Caco-2 (cell line): ENCODE data around the gene MLC1. TPM values are rescaled to one million over a fixed set of nuclear protein-coding genes. Genes with fewer than 3 reads are reported as not detected.

ENCODE experiments used
- BruUV-seq: library from RNA; stranded (reverse); fragments of 400-500 nt; replicated peaks from 2 replicates; lab custom pipeline; 2021; lab: Mats Ljungman, UMichigan
- CTCF ChIA-PET: fragments of 300-600 bp; sonication (Branson Sonifier 250); formaldehyde crosslinking; loops from one replicate; lab custom pipeline; 2022; ENCODE audit warnings: antibody characterized with exemption; lab: Charles Lee
- POLR2A ChIA-PET: fragments of 300-600 bp; sonication (Branson Sonifier 250); formaldehyde crosslinking; loops from one replicate; lab custom pipeline; 2022; ENCODE audit warnings: antibody characterized with exemption; lab: Charles Lee
- DNase-seq, 2 experiments: peaks; one replicate each; pipeline versions ENCODE4 v3.0.0 to v3.0.0-alpha.2; 2020 to 2022
- H3K27me3 ChIP-seq: replicated peaks from 2 replicates; pipeline ENCODE4 v1.6.0; 2011; ENCODE audit warnings: low read length; ENCODE audit not compliant: control insufficient read depth, insufficient read depth
- H3K36me3 ChIP-seq: 2 replicates; pipeline ENCODE4 v1.5.1; 2011; ENCODE audit warnings: low read length; ENCODE audit not compliant: control insufficient read depth, insufficient read depth
- H3K4me1 ChIP-seq: fragments of 250-450 bp; sonication (Bioruptor Pico); 2 replicates; pipeline ENCODE4 v1.5.1; 2020; ENCODE audit warnings: mild to moderate bottlenecking
- H3K4me3 ChIP-seq: 2 replicates; pipeline ENCODE4 v1.5.1; 2011; ENCODE audit warnings: low read depth, mild to moderate bottlenecking, control low read depth, low read length
- H3K9me3 ChIP-seq: fragments of 250-450 bp; sonication (Bioruptor Pico); 2 replicates; pipeline ENCODE4 v1.5.1; 2020; ENCODE audit warnings: mild to moderate bottlenecking, moderate library complexity
- H3K27ac Mint-ChIP-seq: one replicate; pipeline ENCODE4 v1.8.0; 2022; ENCODE audit warnings: mixed read lengths; ENCODE audit not compliant: unreplicated experiment
- H3K27me3 Mint-ChIP-seq: one replicate; pipeline ENCODE4 v1.8.0; 2022; ENCODE audit warnings: mixed read lengths; ENCODE audit not compliant: insufficient read depth, unreplicated experiment
- H3K36me3 Mint-ChIP-seq: one replicate; pipeline ENCODE4 v1.8.0; 2022; ENCODE audit warnings: mild to moderate bottlenecking, mixed read lengths; ENCODE audit not compliant: insufficient read depth, unreplicated experiment
- H3K4me1 Mint-ChIP-seq: one replicate; pipeline ENCODE4 v1.8.0; 2022; ENCODE audit warnings: low read depth, mixed read lengths; ENCODE audit not compliant: unreplicated experiment
- H3K4me3 Mint-ChIP-seq: one replicate; pipeline ENCODE4 v1.8.0; 2022; ENCODE audit warnings: mild to moderate bottlenecking, moderate library complexity, mixed read lengths; ENCODE audit not compliant: unreplicated experiment
- H3K9me3 Mint-ChIP-seq: one replicate; pipeline ENCODE4 v1.8.0; 2022; ENCODE audit warnings: mixed read lengths; ENCODE audit not compliant: unreplicated experiment
- CTCF ChIP-seq, 2 experiments: fragments of 200-600 bp in 1 of 2; IDR thresholded peaks; 1 replicate in 1 of 2; 2 replicates in 1 of 2; pipeline versions ENCODE4 v1.5.1 to v1.8.0; 2011 to 2022; ENCODE audit warnings: antibody characterized with exemption in 1 of 2, control low read depth in 1 of 2, inconsistent platforms in 1 of 2, low read depth in 1 of 2, low read length in 1 of 2, mild to moderate bottlenecking in 1 of 2, moderate library complexity in 1 of 2; ENCODE audit not compliant: insufficient read depth in 1 of 2, severe bottlenecking in 1 of 2, unreplicated experiment in 1 of 2
- intact Hi-C: fragments of 100-400 bp; cut with micrococcal nuclease; formaldehyde crosslinking; loops from one replicate; pipeline ENCODE4 v1.10.0; 2022; ENCODE audit not compliant: unreplicated experiment
- total RNA-seq: library from RNA; stranded (reverse); gene quantifications from 2 replicates; pipeline ENCODE4 v1.2.3, GENCODE V29; 2022

MLC1 gene
- total RNA-seq, 1 experiment from 2014 or later, result 0.14 TPM

DNA sequence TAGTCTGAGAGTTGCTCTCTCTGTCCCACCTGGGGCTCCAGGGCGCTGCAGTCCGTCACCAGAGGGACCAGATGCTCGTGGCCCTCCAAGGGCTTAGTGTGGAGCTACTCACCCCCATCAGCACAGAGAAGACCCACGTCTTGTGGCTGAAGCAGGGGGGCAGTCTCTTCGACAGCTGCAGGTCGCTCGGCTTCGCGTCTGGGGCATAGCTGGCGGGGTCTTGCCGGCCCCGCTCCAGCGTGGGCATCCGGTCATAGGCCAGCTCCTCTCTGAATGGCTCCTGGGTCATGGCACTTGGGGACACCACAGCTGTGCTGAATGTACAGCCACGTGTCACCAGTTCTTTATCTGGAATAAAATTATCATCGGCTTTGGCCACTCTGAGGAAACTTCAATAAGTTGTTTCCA, 608 bp downstream of the MLC1 start:
- Histone ChIP-seq H3K27me3 (no peaks in the 10 kb centered on the region), H3K4me3 (no peak overlapping the region), H3K9me3 (no peaks in the 10 kb centered on the region; the same call in 1 of the 2 replicates), H3K36me3 (no peaks in the 10 kb centered on the region), H3K4me1 (peaks cover 23% of the 10 kb centered on the region)
- CTCF ChIA-PET, result no interaction called here
- BruUV-seq, result no TSS peak
- Mint-ChIP-seq H3K4me1 (peaks cover 9% of the 10 kb centered on the region), H3K27ac (no peak overlapping the region), H3K9me3 (peaks cover 13% of the 10 kb centered on the region), H3K36me3 (no peaks in the 10 kb centered on the region), H3K4me3 (no peak overlapping the region), H3K27me3 (no peaks in the 10 kb centered on the region)
- no peak for DNase-seq
- no peak for TF ChIP-seq CTCF (IDR thresholded peaks at IDR 0.05; ENCODE audit: insufficient read depth in 1 of 2, low read depth in 1 of 2, low read length in 1 of 2, severe bottlenecking in 1 of 2, unreplicated experiment in 1 of 2)
- intact Hi-C loops, result no loop called here
- POLR2A ChIA-PET, result no interaction called here

DNA sequence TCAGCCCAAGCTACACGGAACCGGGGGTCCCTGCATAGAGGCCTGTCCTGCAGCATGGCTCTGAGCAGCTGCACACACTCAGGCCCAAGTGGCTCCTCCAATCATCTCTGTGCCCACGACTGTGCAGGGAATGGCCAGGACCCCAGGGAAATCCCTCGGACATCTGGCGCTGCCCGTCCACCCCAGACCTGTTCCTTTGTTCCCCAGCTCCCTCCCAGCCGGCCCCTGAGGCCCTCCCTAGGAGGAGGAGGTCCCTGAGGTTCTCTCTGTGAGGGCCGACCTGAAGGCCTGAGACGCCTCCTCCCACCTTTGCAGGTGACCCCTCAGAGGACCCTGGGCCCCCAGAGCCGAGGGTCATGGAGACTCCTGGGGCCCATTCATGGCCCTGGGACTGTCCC, 1.1 kb downstream of the MLC1 start:
- no TSS peak for BruUV-seq
- ChIA-PET POLR2A (no interaction called here), CTCF (no interaction called here)
- Histone ChIP-seq H3K36me3 (no peaks in the 10 kb centered on the region), H3K27me3 (no peaks in the 10 kb centered on the region), H3K4me3 (no peak overlapping the region), H3K9me3 (no peaks in the 10 kb centered on the region; the same call in 1 of the 2 replicates), H3K4me1 (peaks cover 23% of the 10 kb centered on the region)
- H3K9me3 Mint-ChIP-seq, result peaks cover 13% of the 10 kb centered on the region
- no peak overlapping the region for H3K27ac Mint-ChIP-seq
- no peaks in the 10 kb centered on the region for H3K36me3 Mint-ChIP-seq
- H3K4me1 Mint-ChIP-seq, result peaks cover 9% of the 10 kb centered on the region
- DNase-seq, result no peak
- intact Hi-C loops, result no loop called here
- no peaks in the 10 kb centered on the region for H3K27me3 Mint-ChIP-seq
- no peak overlapping the region for H3K4me3 Mint-ChIP-seq
- no peak for TF ChIP-seq CTCF (IDR thresholded peaks at IDR 0.05; ENCODE audit: insufficient read depth in 1 of 2, low read depth in 1 of 2, low read length in 1 of 2, severe bottlenecking in 1 of 2, unreplicated experiment in 1 of 2)

DNA sequence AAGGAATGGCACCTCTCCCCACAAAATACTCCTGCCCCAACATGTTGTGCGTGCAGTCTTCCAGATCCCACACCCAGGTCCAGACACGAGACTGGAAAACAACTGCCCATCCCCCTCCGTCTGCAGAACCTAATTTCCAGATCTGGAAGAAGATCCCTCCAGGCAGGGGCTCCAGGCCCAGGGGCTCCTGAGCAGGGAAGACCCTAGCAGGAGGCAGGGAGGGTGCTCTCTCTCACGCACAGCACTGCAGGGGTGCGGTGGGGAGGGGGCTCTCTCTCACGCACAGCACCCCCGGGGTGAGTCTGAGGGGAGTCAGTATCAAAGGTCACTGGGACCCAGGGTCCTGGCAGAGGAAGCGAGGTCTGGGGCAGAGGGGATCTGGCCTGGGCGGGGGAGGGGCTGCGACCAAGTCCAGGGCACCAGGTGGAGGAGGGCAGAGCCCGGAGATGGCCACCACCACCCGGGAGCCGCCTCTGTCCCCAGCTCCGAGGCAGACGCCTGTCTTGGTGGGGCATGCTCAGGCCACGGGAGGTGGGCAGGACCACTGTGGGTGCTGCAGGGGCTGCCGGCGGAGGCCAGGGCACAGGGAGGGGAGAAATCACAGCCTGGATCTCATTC, 1.7 kb downstream of the MLC1 start:
- no peak for DNase-seq
- Mint-ChIP-seq H3K9me3 (peaks cover 13% of the 10 kb centered on the region), H3K4me3 (peak overlapping the region; percentile 75), H3K36me3 (no peaks in the 10 kb centered on the region), H3K27ac (peak overlapping the region; percentile 82), H3K4me1 (peaks cover 9% of the 10 kb centered on the region), H3K27me3 (no peaks in the 10 kb centered on the region)
- no peak for TF ChIP-seq CTCF (IDR thresholded peaks at IDR 0.05; ENCODE audit: insufficient read depth in 1 of 2, low read depth in 1 of 2, low read length in 1 of 2, severe bottlenecking in 1 of 2, unreplicated experiment in 1 of 2)
- Histone ChIP-seq H3K4me3 (peak overlapping the region; percentile 23), H3K27me3 (no peaks in the 10 kb centered on the region), H3K36me3 (no peaks in the 10 kb centered on the region), H3K9me3 (no peaks in the 10 kb centered on the region), H3K4me1 (peaks cover 23% of the 10 kb centered on the region)
- intact Hi-C loops, result no loop called here
- POLR2A ChIA-PET, result no interaction called here
- no TSS peak for BruUV-seq
- CTCF ChIA-PET, result interaction anchor here (1.4 kb wide), 1 partner anchor 23 kb away, joined by 4 read pairs; no protein-coding TSS in a partner anchor
